GM12872 (cell line): ENCODE data around the gene AFDN.

Experiments
- TF ChIP-seq, protein P1 (sequence below): IDR thresholded peaks from 3 replicates; pipeline ENCODE4 v1.5.1; 2011; ENCODE audit warnings: low read depth, mild to moderate bottlenecking, low read length, moderate library complexity; ENCODE audit not compliant: insufficient read depth

Gene AFDN

DNA sequence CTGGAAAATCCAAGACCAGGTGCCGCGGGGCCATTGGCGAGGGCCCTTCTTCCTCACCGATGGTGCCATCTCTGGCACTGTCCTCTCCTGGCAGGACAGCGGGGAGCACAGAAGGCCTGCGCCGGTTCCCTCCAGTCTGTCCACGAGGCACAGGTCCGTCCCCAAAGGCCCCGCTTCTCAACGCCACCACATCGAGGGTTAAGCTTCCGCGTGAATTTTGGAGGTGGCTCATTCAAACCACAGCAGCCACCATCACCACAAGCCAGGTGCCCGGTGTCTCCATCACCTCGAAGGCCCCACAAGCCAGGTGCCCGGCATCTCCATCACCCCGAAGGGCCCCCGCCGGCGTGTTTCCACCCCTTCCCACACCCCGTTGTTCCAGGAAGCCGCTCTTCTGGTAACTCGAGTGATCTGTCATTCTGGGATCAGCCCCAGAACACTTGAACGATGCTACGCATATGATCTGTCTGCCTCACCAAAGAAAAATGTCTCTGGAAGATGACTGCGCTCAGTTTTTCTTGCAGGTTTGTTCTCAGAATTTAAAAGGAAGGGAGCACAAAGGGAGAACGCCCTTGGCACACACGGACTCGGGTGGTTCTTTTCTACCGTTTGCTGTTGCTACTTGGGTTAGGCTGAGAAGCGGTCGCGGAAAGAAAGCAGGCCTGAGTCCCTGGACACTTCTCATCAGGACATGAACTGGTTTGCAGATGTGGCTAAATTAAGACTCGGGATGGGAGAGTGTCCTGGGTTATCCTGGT, 160.9 kb downstream of the AFDN start:
- TF ChIP-seq, protein P1, sequence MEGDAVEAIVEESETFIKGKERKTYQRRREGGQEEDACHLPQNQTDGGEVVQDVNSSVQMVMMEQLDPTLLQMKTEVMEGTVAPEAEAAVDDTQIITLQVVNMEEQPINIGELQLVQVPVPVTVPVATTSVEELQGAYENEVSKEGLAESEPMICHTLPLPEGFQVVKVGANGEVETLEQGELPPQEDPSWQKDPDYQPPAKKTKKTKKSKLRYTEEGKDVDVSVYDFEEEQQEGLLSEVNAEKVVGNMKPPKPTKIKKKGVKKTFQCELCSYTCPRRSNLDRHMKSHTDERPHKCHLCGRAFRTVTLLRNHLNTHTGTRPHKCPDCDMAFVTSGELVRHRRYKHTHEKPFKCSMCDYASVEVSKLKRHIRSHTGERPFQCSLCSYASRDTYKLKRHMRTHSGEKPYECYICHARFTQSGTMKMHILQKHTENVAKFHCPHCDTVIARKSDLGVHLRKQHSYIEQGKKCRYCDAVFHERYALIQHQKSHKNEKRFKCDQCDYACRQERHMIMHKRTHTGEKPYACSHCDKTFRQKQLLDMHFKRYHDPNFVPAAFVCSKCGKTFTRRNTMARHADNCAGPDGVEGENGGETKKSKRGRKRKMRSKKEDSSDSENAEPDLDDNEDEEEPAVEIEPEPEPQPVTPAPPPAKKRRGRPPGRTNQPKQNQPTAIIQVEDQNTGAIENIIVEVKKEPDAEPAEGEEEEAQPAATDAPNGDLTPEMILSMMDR, result no peak

DNA sequence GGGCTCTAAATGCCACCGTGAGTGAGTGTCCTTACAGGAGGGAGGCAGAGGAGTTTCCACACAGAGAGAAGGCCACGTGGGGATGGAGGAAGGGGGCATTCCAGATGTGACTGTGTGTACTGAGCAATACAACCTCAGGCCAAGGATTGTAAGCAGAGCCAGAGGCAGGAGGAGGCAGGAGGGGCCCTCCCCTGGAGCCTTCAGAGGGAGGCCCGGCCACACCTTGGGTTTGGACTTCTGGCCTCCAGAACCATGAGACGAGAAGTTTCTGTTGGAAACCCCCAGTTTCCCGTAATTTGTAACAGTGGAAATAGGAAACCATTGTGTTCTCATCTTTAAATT, 161.4 kb downstream of the AFDN start:
- TF ChIP-seq, protein P1, result no peak

DNA sequence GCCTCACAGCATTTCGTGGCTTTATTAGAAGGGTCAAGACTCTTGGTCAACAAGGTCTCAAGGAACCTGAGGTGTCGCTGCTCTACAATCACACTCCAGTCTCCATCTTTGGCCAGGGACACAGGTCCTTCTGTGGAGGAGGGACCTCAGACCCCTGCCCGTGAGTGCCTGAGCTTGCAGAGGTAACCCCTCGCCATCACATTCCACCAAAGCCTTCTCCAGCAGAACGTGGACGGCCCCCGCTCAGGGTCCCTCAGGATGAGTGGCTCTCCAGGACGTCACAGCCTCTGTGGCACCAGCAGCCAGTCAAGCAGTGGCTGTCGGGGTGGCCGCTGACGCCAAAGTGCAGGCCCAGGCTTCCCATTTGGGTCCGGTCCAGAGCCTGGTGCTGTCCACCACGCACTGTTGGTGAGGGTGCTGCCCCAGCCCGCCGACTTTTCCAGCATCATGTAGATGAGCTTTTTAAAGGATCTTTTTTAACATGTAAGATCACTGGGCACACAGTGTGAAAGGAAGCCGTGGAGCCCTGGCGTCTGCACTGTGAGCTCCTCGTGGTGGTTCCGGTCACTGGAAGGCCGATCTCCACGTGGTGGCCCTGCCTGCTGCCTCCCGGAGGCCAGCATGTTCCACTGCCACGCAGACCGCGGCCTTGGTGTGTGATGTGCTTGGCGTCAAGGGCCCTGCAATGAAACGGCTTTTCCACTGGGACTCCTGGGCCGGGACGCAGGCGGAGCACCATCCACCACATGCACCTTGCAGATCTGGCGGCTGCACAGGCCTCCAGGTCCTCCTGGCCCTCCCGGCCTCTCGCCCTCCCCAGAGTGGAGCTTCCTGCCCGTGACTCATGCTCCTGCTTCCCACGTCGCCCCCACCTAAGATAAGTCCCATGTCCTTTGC, 162.5 kb downstream of the AFDN start:
- TF ChIP-seq, protein P1, result no peak

- TF ChIP-seq, protein P1, result no peak
Measured at GRCh38 chr6:167990016-167990945, 163.6 kb downstream of the AFDN start.

DNA sequence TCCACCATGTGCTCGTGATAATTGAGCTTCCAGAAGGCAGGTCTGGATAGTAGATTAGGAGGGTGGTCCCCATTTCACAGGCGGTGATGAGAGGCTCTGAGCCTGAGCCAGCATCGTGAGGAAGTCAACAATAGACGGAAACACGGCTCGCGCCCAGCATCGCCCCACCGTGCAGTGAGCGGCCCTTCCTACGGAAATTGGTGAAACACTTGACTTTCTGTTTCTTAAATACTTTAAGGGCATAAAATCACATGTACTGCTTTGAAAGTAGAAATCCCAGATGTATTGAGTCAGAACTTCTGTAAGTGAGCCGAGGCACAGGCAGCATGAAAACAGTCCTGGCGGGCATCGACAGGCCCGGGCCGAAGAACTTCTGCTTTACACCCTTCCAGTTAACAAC, 166.5 kb downstream of the AFDN start:
- TF ChIP-seq, protein P1, result no peak

DNA sequence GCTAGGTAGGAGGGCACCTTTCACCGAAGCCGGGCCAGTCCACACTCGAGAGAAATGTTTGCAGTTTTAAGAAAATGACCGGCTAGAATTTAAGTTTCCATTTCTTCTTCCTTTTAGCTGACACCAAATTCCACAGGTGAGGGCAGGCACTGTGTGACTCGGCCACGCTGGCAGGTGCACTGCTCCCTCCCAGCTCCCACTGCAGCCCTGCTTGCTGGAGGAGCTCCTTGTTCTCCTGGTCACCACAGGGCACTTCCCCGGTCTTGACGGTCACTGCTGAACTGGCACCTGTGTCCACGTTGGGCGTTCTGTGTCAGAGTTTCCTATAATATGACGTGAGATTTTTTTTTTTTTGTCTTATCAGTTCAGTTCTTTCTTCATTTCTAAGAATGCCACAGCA, 167.1 kb downstream of the AFDN start:
- TF ChIP-seq, protein P1, result no peak

- TF ChIP-seq, protein P1, result no peak
Measured at GRCh38 chr6:167995302-167995701, 168.6 kb downstream of the AFDN start.
